Stimulated activated CD8-positive, alpha-beta memory T cell treated with anti-CD3 and anti-CD28 coated beads, Interleukin-2, amount 100 ng/mL, for 48 hours (primary cell): ENCODE results near the gene ASCC1.

ENCODE experiments used
- DNase-seq, 2 donors: peaks; one replicate each; pipeline ENCODE4 v3.0.0-alpha.2; 2020; ENCODE audit warnings: low read depth in 2 of 2

Gene ASCC1

DNA sequence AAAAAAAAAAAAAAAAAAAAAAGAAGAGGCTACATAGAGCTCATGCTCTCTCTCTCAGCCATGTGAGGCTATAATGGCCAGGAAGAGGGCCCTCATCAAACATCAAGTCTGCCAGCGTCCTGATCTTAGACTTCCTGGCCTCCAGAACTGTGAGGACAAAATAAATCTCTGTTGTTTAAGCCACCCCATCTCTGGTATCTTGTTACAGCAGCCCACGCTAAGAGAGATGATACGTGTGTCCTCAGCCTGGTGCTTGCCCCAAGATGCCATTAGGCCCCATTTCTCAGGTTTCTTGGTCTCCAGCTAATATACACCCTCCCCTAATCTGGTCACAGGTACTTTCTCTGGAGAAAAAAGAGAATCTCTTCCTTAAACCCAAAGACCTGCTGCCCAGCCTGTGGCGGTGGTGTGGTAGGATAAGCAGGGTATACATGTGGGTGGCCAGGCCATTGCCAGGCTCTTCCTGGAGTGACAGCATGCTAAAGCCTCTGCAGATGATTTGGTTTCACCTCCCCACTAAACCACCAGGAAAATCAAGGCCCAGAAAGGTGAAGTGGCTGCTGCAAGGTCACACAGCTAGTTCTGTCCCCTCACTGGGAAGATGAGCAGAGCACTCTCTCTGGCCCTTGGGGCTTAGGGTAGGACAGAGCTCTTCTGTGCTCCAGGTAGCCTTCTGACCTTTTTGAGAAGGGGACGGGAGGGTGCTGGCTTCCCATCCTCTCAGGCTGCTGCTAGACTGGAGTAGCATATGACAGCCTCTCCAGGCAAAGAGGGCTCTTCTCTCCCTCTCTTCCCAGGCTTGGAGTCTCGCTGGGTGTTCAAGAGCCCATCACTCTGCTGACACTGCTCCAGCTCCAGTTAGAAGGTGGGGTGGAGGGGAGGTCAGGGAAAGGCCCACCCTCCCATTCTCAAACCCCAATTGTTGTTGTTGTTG, 133.0 kb downstream of the ASCC1 start:
- DNase-seq: no peak

DNA sequence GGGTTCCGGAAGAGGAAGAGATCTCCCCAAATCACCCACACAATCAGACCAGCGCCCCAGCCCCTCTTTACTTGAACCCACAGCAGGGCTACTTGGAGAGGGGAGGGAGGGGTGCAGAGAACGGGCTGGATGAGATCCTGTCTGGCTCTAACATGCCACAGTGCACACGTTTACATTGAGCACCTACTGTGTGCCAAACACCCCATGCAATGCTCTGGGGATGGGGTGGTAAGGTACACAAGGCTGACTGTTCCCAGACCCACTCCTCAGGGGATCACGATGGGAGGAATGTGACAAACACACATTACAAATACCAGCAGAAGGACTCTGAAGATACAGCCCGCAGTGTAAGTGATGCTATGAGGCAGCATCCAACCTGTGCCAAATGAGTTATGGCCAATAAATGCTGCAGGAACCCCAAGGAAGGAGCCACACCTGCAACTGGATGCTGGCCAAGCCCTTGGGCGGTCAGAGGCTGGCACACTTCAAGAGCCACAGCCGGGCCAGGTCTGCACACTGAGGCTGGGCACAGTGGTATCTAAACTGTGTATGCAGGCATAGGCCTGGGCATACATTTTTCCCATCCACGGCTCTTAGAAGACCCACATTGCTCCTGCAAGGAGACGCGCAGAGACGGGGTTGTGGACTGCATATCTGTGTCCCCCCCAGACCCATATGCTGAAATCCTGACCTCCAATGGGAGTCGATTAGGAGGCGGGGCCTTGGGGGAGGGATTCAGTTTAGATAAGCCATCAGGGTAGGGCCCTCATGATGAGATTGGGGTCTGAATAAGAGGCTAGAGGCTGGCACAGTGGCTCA, 134.1 kb downstream of the ASCC1 start:
- DNase-seq: no peak

DNA sequence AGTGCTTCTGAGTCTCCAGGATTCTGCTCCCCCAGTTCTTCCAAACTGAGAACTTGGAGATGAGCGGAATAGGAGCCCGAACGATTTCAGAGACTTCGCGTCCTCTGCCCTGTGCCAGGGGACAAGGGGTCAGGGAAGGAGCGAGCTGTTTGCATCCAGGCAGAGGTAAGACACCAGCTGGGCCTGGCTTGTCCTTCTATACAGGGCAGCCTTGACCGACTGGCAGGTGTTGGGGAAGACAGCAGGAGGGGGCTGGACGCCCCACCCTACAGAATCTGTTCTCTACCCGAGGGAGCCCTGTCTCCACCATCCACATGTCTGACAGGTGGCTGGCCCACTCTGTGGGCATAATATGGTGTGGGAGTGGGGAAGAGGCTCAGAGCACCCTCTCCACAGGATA, 134.9 kb downstream of the ASCC1 start:
- no peak for DNase-seq

DNA sequence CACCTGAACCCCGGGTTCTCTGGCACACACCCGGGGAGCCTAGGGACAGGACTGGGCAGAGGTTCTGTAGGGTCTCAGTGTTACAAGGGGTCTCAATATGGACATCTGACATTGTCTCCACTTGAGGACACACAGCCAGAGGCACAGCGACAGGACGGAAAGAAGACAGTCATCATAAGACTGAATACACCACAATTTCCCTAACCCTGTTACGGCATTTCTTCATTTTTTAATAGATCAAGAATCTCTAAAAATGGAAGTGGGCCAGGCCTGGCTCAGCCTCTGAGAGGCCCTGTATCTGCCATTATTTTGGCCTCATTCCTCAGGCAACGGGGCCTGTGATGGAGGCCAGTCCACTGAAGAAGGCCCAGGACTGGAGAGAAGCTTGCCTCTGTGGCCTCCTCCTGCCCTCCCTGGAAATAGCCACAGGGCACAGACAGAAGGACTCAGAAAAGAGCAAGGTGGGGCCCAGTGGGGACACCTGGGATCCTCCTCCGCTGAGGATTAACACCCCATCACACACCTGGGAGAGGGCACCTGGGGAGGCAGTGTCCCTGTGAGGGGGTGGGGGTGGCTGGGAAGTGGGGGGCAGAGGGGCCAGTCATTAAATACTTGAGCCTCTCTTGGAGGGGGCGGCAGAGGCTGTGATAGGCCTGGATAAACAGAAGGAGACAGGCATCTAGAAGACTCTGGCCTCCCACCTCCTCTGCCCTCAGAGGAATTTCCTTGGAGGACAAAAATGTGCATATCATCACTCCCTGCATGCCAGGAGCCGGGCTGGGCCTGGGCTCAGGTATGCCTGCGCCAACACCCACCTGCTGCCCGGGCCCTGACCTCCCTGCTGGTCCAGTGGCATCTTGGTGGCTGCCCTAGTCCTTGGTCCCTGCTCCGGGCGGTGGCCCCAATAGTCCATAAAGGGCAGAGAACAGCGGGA, 135.8 kb downstream of the ASCC1 start:
- no peak for DNase-seq

DNA sequence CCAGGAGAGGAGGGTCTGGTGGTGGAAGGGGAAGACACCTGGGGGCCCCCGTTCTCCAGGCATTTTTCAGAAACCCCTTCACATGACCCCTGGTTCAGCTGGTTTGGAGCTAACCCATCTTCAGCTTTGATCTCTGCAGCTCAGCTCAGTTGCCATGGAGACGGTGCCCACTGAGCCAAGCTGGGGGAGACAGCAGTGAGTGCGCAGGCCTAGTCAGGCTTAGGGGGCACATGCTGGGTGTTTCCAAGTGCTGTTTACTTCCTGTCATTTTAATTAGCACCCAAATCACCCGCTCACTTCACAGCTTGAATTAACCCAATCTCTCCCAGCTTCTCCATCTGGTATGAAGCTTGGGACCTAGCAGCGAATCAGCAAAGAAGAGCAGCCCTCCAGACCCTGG, 136.7 kb downstream of the ASCC1 start:
- DNase-seq: peak in 1 of 2 donors; percentile 47

DNA sequence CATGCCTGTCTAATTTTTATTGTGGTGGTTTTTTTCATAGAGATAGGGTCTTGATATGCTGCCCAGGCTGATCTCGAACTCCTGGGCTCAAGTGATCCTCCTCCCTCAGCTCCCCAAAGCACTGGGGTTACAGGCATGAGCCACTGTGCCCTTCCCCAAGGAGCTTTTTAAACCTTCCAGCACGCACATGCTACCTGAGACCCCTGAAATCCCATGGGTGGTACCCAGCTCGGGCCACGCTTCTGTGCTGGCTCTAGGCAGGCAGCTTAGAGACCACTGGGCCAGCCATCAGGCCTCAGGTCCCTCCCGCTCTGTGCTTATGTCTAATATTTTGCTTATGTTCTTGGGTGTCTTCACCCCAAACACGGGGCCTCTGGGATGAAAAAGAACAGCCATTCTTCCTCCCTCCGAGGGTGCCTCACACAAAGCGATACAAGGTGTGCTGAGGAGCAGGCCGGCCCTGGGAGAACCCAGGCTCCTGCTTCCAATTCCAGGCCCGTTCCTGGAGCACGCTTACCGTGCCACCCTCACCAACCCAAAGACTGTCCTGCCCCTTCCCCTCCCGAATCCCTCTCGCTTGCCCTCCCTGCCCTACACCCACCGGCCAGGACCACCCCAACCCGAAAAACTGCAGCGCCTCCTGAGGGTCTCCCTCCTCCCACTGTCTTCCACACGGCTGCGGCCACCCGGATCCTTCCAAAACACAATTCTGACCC, 138.6 kb downstream of the ASCC1 start:
- no peak for DNase-seq

DNA sequence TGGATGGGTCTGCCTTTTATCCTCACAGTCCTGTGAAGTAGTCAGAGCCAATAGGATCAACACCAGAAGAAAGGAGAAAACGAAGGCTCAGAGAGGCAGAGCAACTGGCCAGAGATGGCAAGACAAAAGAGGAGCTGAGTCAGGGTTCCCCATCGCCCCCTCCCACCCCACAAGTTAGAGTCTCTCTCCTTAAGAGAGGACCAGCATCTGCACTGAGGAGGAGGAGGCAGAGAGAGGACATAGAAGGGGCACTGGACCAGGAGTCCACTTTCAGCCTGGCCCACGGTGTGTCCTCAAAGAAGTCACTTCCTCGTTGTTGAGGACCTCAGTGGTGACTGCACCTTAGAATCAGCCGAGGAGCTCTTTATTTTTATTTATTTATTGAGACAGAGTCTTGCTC, 139.3 kb downstream of the ASCC1 start:
- DNase-seq: no peak

DNA sequence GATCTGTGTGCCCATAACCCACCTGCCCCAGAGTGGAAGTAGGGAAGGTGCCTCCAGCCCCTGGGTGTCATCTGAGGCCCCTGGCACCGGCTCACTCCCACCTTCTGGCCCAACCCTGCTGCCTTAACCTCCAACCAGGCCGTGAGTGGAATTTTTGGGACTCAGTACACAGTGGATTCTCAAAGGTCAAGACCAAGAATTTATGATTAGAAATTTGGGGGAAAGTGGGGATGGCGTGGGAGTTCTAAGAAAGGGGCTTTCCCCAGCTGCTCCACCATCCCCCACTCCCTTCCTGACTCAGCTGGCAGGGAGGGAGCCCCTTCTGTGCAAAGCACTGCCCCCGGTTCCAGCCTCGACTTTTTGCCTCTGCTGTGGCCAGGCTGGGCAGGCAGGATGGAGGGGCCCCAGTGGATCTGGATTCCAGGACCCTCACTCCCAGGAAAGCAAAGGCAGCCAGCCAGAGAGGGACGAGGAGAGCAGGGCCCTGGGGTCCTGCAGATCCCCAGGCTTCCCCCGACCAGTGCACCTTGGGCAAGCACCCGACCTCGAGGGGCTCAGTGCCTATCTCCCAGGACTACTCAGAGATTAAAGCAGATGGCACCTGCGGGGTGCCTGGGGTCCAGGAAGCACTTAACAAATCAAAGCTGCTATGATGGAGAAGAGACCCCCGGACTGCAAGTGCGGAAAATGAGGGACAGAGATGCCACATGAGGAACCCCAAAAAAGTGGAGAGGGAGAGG, 140.5 kb downstream of the ASCC1 start:
- DNase-seq: no peak

DNA sequence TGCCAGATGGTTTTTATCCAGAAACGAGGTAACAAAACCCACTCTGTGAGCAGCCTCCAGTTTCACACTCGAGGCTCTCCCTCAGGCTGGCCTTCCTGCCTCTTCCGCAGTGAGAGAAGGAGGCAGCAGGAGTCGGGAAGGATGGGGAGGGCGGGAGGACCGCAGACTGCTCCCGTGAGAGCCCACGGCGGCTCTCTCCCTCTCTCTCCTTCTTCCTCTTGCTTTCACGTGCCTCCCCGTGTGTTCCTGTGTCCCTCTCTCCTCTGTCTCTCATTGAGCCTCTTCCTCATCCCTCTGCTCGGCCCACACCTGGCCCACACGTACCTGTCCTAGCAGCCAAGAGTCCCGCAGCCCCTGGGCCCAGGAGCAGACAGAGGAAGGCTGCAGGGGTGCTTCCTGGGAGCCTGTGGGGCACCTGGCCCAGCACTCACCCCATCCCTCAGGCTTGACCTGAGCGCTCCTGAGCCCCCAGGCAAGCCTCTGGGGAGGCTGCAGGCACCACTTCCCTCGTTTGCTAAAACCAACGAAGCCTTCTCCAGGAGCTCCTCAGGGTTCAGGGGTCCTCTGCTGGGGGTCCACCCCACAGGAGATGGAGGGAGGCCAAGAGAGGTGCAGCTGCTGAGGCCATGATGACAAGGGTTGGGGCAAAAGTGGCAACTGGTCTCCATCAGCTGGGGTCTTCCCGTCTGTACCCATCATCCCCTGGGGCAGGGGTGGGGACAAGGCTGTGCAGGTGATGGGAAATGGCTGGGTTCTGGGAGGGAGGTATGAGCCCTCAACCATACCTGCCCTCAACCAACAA, 141.3 kb downstream of the ASCC1 start:
- no peak for DNase-seq

DNA sequence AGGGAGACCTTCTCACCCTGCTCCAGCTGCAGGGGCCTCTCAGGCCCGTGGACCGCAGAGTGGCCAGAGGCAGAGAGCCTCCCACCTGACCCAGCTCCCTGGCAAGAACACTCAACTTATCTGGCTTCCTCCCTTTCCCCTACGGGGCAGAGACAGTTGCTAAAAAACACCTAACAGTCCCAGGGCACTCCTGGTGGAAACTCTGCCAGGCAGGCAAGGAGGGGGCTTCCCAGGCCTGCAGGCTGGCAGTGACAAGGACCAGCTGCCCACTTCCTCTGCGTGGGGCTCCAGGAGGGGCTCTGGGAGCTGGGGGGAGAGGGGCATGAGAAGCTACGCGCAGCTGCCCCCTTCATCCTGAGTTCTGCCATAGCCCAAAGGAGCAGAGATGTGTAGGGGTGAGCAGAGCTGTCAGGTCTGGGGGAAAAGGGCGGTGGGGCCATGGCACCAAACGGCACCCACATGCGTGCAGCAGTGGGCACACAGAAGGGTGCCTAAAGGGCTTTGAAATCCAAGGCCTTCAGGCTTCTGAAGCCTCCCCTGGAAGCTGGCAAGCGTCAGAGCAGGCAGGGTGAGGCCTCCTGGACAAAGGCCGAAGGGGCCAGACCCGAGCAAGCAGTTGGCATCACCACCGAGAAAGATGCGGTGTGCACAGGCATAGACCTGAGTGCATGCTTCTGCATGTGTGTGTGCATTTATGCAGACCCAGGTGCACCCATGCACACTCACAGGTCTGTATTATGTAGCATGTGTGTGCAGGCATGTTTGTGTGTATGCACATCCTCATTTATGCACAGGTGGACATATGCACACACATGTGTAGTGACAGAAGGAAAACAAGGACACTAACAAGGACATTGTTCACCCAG, 142.1 kb downstream of the ASCC1 start:
- no peak for DNase-seq

DNA sequence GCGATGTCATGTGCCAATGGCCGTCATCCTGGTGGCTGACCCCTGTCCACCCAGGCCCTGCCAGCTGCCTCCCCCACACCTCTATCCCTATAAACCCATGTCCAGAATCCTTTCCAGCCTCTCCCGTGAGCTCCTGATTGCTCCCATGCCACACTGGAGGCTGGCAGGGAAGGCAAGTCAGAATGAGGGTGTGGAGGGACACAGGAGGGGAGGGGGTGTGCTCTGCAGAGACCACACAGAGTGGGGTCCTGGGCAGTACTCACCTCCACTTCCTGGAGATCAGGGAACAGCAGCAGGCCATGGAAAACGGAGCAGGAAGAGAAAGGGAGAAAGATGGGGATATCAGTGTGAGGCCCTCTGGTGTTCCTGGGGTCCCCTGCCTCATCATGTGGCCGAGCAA, 143.4 kb downstream of the ASCC1 start:
- no peak for DNase-seq

DNA sequence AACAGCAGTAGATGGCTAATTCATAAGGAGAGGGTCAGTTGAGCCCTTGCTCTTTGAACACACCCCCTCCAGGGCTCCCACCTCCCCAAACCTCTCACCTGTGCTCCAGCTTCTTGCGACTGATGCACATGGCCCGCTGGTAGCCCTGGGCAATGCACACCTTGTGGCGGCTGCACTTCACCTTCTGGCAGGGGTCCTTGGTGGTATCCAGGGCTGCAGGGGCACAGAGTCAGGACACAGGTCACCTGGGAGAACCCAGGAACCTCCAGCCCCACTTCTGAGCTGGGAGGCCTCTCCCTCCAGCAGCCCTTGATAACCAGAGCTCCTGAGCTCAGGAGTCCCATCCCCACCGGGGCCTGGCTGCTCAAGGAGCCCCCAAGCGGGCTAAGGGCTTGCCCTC, 144.0 kb downstream of the ASCC1 start:
- no peak for DNase-seq

DNA sequence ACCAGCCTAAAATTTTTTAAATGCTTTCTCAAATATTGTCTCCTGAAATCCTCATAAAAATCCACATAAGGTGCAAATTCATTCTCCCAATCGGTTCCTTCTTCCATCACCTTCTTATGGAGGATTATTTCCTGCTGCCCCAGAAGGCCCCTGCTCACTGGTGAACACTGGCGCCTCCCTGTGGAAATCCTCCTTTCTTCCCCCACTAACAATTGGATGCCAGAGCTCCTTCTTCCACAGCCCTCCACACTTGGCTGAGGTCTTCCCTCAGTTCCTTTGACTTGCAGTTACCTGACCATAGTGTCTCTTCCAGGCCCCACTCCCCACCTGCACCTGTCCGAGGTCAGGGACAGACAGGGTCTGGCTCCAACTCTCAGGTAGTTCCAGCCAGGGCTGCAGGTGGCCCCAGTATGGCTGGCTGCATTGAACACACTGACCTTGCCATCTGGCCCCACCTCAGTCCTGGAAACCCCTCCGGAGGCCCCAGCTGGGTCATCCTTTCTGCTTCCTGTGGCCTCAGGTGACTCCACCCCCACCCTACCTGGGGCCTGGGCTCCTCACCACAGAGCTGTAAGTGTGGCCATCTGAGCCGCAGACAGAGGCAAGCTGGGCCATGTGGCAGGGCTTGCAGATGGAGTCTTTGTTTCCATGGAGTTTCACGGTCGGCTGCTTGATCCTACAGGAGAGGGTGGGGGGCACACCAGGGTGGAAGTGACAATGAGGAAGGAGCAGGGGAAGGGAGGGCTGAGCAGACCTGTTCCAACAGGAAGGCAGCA, 146.1 kb downstream of the ASCC1 start:
- no peak for DNase-seq

DNA sequence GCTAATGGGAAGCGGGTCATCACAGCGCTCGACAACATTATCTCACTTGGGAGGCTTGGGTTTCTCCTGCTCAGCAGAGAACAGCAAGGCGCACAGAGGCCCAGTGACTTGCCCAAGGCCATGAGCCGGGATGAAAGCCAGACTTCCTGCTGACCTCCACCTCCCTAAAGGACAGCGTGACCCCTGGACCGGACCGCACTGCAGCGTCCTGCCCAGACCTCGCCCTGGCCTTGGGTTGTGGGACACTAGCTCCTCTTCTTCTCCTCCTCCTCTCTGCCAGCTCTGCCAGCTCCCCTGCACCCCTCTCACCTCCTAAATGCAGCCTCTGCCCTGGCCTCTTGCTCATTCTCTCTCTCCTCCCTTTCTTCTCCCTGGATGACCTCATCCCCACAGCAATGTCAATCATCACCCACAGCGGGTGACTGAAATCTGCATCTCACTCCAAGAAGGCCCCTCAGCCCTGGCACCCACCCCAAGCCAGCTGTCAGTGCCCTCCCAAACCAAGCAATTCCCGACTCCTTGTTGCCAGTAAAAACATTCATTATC, 147.1 kb downstream of the ASCC1 start:
- no peak for DNase-seq

DNA sequence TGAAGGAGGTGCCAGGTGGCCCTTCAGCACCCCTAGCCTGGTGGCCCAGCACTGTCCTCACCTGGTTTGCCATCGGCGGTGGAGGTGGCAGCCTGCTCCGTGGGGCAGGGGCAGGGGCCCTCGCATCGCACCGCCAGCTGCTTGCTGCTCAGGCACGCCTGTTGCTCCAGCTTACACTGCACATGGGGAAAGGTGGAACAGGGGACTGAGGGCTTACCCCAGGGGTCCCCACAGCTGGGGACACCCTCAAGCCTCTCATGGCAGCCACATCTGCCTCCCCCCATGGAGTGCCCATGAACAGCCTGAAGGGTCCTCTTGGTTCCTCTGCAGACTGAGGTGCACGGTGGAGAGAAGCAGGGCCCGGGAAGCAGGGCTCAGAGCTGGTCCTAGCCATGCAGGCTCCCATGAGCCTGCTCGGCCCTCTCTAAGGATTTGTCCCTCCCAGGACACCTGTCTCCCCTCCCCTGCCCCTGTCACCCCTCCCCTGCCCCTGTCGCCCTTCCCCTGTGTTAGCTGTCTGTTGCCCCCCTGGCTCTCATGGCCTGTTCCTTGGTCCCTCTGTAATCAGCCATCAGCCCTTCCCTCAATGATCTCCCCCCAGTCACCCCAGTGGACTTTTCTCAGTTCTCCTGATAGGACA, 147.8 kb downstream of the ASCC1 start:
- DNase-seq: no peak

DNA sequence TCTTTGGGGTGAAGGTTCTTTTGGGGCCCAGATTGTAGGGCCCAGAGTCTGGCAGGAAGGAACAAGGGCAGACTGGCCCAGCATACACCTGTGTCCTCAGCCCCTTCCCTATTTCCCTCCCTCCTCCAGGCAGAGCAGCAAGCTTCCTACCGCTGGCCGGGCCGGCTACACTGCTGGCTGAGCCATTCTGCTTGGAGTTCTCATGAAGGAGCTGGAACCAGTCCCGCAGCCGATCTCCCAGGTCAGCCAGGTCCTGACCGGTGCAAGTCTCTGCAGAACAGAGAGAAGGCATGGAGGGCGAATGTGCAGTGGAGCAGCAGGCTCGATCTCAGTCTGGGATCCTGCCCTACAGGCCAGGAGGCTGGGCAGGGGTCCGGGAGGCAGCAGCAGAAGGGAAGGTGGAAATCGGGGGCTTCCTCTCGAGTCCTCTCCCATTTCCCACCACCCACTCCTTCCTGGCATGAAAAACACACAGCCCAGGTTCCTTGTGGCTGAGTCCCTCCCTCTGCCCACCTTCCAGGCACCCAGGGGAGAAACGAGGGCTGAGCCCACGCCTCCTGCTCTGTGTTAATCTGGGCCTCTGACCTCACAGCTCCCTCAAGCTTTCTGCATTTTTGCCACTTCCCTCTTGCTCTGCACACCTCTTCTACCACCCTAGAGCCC, 148.5 kb downstream of the ASCC1 start:
- DNase-seq: no peak
